Keratinocyte (primary cell): Measurements from ENCODE around the gene GPD1.

Source experiments
- EZH2 ChIP-seq: IDR thresholded peaks from one replicate; pipeline ENCODE4 v1.6.1; 2012; ENCODE audit warnings: inconsistent platforms, mild to moderate bottlenecking, low read length, moderate library complexity
- TF ChIP-seq, protein P1 (sequence below), 3 experiments: IDR thresholded peaks in 1 of 3; conservative IDR thresholded peaks in 1 of 3; optimal IDR thresholded peaks in 1 of 3; 2 replicates in 2 of 3; 3 replicates in 1 of 3; pipeline versions ENCODE3 to v1.5.1; 2011; ENCODE audit warnings: low read length in 3 of 3, mild to moderate bottlenecking in 3 of 3, moderate library complexity in 2 of 3, control low read depth in 1 of 3, inconsistent platforms in 1 of 3; ENCODE audit not compliant: insufficient read depth in 2 of 3; ENCODE audit errors: extremely low read depth in 1 of 3

DNA sequence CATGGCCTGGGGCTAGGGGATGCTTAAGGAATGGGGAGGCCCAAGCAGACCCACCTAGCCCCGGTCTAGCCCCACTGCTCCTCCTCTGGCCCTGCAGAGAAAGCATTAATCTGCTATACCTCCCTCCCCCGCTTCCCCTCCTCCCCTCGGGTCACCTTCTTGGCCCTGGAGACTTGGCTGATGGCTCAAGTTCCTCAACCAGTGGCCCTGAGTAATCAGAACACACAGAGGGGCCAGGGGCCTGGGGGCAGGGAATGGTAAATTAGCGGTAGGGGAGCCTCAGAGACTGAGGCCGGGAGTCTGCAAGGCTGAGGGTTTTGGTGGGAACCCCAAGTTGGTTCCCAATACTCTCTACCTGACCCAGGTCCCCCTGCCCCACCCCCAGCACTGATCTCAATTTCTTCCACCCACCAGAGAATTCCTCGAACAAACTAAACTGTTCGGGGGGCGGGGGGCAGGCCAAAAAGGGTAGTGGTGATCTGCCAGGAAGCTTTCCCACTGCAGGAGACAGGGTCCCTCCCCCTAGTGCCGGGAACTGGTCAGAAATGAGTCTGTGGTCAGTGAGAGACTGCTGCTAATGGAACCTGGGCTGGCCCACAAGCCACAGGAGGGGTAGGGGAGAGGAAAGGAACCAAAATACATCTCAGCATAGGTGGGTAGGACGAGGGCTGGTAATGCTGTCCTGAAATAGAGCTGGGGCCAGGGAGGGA lies 31.5 kb upstream of the GPD1 start:
- TF ChIP-seq, protein P1, sequence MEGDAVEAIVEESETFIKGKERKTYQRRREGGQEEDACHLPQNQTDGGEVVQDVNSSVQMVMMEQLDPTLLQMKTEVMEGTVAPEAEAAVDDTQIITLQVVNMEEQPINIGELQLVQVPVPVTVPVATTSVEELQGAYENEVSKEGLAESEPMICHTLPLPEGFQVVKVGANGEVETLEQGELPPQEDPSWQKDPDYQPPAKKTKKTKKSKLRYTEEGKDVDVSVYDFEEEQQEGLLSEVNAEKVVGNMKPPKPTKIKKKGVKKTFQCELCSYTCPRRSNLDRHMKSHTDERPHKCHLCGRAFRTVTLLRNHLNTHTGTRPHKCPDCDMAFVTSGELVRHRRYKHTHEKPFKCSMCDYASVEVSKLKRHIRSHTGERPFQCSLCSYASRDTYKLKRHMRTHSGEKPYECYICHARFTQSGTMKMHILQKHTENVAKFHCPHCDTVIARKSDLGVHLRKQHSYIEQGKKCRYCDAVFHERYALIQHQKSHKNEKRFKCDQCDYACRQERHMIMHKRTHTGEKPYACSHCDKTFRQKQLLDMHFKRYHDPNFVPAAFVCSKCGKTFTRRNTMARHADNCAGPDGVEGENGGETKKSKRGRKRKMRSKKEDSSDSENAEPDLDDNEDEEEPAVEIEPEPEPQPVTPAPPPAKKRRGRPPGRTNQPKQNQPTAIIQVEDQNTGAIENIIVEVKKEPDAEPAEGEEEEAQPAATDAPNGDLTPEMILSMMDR (optimal IDR thresholded peaks at IDR 0.05 in 1 of 3, IDR thresholded peaks at IDR 0.05 in 1 of 3, conservative IDR thresholded peaks at IDR 0.05 in 1 of 3; ENCODE audit: extremely low read depth in 1 of 3, insufficient read depth in 2 of 3, low read length in 3 of 3) = no peak
- no peak for TF ChIP-seq EZH2
